Osteocyte (in vitro differentiated cells): ENCODE measurements around the gene PLD4. TPM values are rescaled to one million over a fixed set of nuclear protein-coding genes. Genes with fewer than 3 reads are reported as not detected.
"Not testable (repeated sequence)": the region's sequence is repeated elsewhere in the genome, so short reads cannot be mapped to it uniquely, and the experiment has no call there.

Experiments
- DNase-seq: peaks from one replicate; pipeline ENCODE4 v3.0.0; 2021; ENCODE audit warnings: mixed read lengths; ENCODE audit not compliant: unreplicated experiment; ENCODE audit errors: extremely low spot score
- H3K27ac Mint-ChIP-seq: one replicate; pipeline ENCODE4 v1.8.0; 2021; ENCODE audit warnings: mild to moderate bottlenecking, mixed read lengths; ENCODE audit not compliant: unreplicated experiment
- H3K27me3 Mint-ChIP-seq: one replicate; pipeline ENCODE4 v1.8.0; 2021; ENCODE audit warnings: mixed read lengths; ENCODE audit not compliant: unreplicated experiment
- H3K36me3 Mint-ChIP-seq: one replicate; pipeline ENCODE4 v1.8.0; 2021; ENCODE audit warnings: mixed read lengths; ENCODE audit not compliant: unreplicated experiment
- H3K4me1 Mint-ChIP-seq: one replicate; pipeline ENCODE4 v1.8.0; 2021; ENCODE audit warnings: mixed read lengths; ENCODE audit not compliant: unreplicated experiment
- H3K4me3 Mint-ChIP-seq: one replicate; pipeline ENCODE4 v1.8.0; 2021; ENCODE audit warnings: mild to moderate bottlenecking, moderate library complexity, mixed read lengths; ENCODE audit not compliant: unreplicated experiment
- H3K9me3 Mint-ChIP-seq: one replicate; pipeline ENCODE4 v1.8.0; 2021; ENCODE audit warnings: mixed read lengths; ENCODE audit not compliant: unreplicated experiment
- CTCF ChIP-seq: fragments of 200-600 bp; sonication (generic); IDR thresholded peaks from 2 replicates; pipeline ENCODE4 v1.5.0; 2021; ENCODE audit warnings: antibody characterized with exemption, mild to moderate bottlenecking, moderate library complexity
- total RNA-seq: library from RNA; stranded (reverse); gene quantifications from 2 replicates; pipeline ENCODE4 v1.2.1, GENCODE V29; 2021

The PLD4 gene
- total RNA-seq, 1 donor from 2014 or later = 0.05 TPM

DNA sequence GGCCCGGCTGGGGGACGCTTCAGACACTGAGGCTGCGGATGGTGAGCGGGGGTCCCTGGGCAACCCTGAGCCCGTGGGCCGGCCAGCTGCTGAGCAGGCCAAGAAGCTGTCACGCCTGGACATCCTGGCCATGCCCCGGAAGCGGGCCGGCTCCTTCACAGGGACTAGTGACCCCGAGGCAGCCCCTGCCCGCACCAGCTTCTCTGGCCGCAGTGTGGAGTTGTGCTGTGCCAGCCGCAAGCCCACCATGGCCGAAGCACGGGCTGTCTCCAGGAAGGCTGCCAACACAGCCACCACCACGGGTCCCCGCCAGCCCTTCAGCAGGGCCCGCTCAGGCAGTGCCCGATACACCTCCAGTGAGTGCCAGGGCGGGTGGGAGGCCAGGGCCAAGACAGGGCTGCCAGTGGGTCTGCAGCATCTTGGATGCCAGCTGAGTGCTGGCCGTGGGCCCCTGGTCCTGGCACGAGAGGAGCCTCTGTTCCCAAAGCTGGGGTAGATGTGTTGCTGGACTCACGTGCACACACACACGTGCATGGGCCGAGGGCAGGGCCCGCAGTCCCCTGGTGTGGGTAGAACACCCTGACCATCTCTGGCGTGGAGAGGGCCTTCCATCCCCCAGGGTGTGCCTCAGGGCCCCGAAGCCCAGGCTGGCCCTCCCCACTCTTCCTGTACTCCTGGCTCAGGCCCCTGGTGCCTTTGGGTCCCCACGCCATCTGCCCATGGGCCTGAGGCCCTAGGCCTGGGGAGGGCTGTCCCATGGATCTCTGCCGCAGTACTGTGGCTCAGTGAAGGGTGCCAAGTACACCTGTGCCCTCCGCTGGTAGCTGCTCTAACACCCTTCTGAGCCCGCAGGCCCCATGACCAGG lies 36.8 kb upstream of the PLD4 start:
- no peak for DNase-seq
- no peaks in the 10 kb centered on the region for H3K9me3 Mint-ChIP-seq
- H3K36me3 Mint-ChIP-seq = peaks cover 3% of the 10 kb centered on the region
- H3K27ac Mint-ChIP-seq = no peak overlapping the region
- H3K4me3 Mint-ChIP-seq = no peak overlapping the region
- H3K27me3 Mint-ChIP-seq = no peaks in the 10 kb centered on the region
- no peaks in the 10 kb centered on the region for H3K4me1 Mint-ChIP-seq
- TF ChIP-seq CTCF = no peak

- Mint-ChIP-seq H3K36me3 (peaks cover 3% of the 10 kb centered on the region), H3K27ac (no peak overlapping the region), H3K27me3 (no peaks in the 10 kb centered on the region), H3K4me1 (no peaks in the 10 kb centered on the region), H3K4me3 (no peak overlapping the region), H3K9me3 (no peaks in the 10 kb centered on the region)
- no peak for TF ChIP-seq CTCF
- DNase-seq = no peak
Observed at GRCh38 chr14:104888489-104889374, 35.9 kb upstream of the PLD4 start.

- no peak for DNase-seq
- H3K4me1 Mint-ChIP-seq = no peaks in the 10 kb centered on the region
- no peak overlapping the region for H3K27ac Mint-ChIP-seq
- no peaks in the 10 kb centered on the region for H3K27me3 Mint-ChIP-seq
- no peak for TF ChIP-seq CTCF
- no peaks in the 10 kb centered on the region for H3K9me3 Mint-ChIP-seq
- peaks cover 3% of the 10 kb centered on the region for H3K36me3 Mint-ChIP-seq
- H3K4me3 Mint-ChIP-seq = no peak overlapping the region
Observed at GRCh38 chr14:104889375-104889757, 35.3 kb upstream of the PLD4 start.

GRCh38 chr14:104890292-104890691 lies 34.4 kb upstream of the PLD4 start:
- not testable (repeated sequence) for H3K4me1 Mint-ChIP-seq, H3K27me3 Mint-ChIP-seq, H3K4me3 Mint-ChIP-seq, H3K36me3 Mint-ChIP-seq, DNase-seq, H3K9me3 Mint-ChIP-seq, H3K27ac Mint-ChIP-seq

- DNase-seq = no peak
- Mint-ChIP-seq H3K27ac (no peak overlapping the region), H3K9me3 (no peaks in the 10 kb centered on the region), H3K27me3 (no peaks in the 10 kb centered on the region), H3K4me3 (no peak overlapping the region), H3K4me1 (no peaks in the 10 kb centered on the region), H3K36me3 (peaks cover 3% of the 10 kb centered on the region)
- TF ChIP-seq CTCF = no peak
Observed at GRCh38 chr14:104891121-104891551, 33.5 kb upstream of the PLD4 start.
